IPS-15b (cell line): ENCODE results near the gene HS3ST5.
"Not testable (repeated sequence)": the region's sequence is repeated elsewhere in the genome, so short reads cannot be mapped to it uniquely, and the experiment has no call there.

Source experiments
- H3K27me3 ChIP-seq: one replicate; pipeline ENCODE4 v1.6.1; 2013; ENCODE audit warnings: low read length; ENCODE audit not compliant: control insufficient read depth, insufficient read depth
- H3K36me3 ChIP-seq: one replicate; pipeline ENCODE4 v1.6.1; 2013; ENCODE audit warnings: low read length; ENCODE audit not compliant: control insufficient read depth, insufficient read depth
- H3K4me1 ChIP-seq: one replicate; pipeline ENCODE4 v1.6.1; 2013; ENCODE audit warnings: mild to moderate bottlenecking, low read length; ENCODE audit not compliant: control insufficient read depth, insufficient read depth
- H3K4me3 ChIP-seq: one replicate; pipeline ENCODE4 v1.5.1; 2013; ENCODE audit warnings: low read depth, low read length
- H3K9ac ChIP-seq: one replicate; pipeline ENCODE4 v1.6.1; 2013; ENCODE audit warnings: low read depth, mild to moderate bottlenecking, low read length
- H3K9me3 ChIP-seq: one replicate; pipeline ENCODE4 v1.6.1; 2013; ENCODE audit warnings: mild to moderate bottlenecking, low read length; ENCODE audit not compliant: control insufficient read depth, insufficient read depth

Gene HS3ST5

GRCh38 chr6:114049367-114049966 is 293.4 kb downstream of the HS3ST5 start:
- Histone ChIP-seq H3K27me3 (no peaks in the 10 kb centered on the region), H3K36me3 (no peaks in the 10 kb centered on the region), H3K4me3 (no peak overlapping the region), H3K4me1 (no peaks in the 10 kb centered on the region), H3K9ac (no peak overlapping the region), H3K9me3 (no peaks in the 10 kb centered on the region)

DNA sequence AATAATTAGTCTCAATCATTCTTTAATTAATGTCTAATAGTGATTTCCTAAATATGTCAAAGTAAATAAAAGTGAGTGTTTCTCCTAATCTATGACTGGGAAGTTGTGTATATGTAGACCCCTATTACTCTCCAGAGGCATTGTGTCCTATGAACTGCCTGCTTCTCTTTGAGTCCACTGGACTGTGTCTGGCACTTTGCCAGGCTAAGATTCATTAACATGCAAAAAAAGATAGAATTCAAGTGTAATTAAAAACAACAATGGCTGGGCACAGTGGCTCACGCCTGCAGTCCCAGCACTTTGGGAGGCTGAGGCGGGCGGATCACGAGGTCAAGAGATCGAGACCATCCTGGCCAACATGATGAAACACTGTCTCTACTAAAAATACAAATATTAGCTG is 298.3 kb downstream of the HS3ST5 start:
- not testable (repeated sequence) for H3K27me3 ChIP-seq, H3K9ac ChIP-seq, H3K36me3 ChIP-seq, H3K4me3 ChIP-seq, H3K4me1 ChIP-seq, H3K9me3 ChIP-seq

DNA sequence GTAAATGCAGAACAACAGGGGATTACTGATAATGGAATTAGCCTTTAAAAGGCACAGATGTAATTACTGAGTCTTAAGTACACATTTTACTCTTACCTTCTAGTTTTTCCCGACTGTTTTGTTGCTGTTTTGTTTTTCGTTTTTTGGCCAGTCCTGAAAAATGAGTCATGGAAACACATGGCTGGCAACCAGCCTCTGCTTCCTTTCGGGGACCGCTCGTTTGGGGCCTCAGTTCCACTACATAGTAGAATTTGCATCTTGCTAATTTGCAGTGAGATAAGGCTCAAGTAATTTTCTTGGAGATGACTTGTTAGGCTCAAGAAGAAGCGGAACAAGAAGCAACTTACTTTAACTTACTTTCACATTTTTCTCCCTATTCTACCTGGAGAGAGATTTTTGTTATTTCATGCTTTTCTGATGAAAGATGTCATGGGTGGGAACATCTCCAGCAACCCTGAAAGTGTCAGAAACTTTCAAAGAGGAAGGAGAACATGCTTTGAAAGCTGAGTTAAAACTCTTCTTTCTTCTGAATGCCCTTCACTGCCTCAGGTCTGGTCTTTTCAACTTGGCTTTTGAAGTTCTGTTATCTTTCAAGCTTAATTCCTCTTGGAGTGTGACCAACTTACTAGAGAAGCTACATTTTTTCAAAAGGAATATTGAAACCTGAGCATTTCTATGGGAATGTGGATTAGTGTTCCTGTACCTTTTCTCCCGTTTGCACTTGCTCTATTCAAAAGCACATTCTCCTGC is 300.4 kb downstream of the HS3ST5 start:
- Histone ChIP-seq H3K27me3 (no peaks in the 10 kb centered on the region), H3K36me3 (no peaks in the 10 kb centered on the region), H3K4me3 (no peak overlapping the region), H3K9ac (no peak overlapping the region), H3K4me1 (peaks cover 6% of the 10 kb centered on the region), H3K9me3 (no peaks in the 10 kb centered on the region)

- Histone ChIP-seq H3K9me3 (no peaks in the 10 kb centered on the region), H3K9ac (no peak overlapping the region), H3K4me1 (peaks cover 6% of the 10 kb centered on the region), H3K27me3 (no peaks in the 10 kb centered on the region), H3K36me3 (no peaks in the 10 kb centered on the region), H3K4me3 (no peak overlapping the region)
These were observed 302.0 kb downstream of the HS3ST5 start for GRCh38 chr6:114040871-114041270.

DNA sequence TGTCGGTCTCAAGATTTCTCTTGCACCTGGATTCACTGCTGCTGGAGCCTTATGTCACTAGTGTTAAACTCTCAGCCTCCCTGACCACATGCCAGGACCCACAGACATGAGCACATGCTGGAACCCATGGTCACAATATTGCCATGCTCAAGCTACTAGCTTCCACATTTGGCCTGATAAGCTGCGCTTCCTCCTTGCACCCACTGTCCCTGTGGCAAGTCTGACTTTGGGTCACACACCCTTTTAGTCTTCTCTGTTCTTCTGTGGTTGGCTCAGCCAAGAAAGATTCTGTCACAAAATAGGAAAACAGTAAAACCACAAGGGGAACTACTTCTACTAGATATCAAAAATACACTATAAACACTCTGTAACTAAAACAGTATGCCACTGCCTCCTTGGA is 303.0 kb downstream of the HS3ST5 start:
- H3K4me1 ChIP-seq, result peaks cover 6% of the 10 kb centered on the region
- H3K36me3 ChIP-seq, result no peaks in the 10 kb centered on the region
- H3K9me3 ChIP-seq, result no peaks in the 10 kb centered on the region
- no peak overlapping the region for H3K4me3 ChIP-seq
- H3K27me3 ChIP-seq, result no peaks in the 10 kb centered on the region
- H3K9ac ChIP-seq, result no peak overlapping the region

DNA sequence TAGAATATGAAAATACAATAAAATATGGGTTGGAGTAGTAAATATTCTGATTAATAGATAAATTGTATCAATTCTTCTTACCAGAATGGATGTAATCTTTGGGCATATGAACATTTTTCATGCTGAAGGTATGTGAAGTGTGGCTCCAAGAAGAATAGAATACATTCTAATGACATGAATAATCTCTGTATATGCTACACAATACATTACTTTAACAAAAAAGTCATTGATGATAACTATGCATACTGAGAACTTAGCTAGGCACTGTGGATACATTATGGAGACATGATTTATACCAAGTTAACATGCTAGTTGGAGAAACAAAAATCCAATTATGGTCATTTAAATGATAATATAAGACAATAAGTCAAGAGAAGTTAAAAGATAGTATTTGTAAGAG is 309.2 kb downstream of the HS3ST5 start:
- Histone ChIP-seq H3K27me3 (no peaks in the 10 kb centered on the region), H3K9me3 (no peaks in the 10 kb centered on the region), H3K36me3 (no peaks in the 10 kb centered on the region), H3K4me3 (no peak overlapping the region), H3K4me1 (no peaks in the 10 kb centered on the region), H3K9ac (no peak overlapping the region)

DNA sequence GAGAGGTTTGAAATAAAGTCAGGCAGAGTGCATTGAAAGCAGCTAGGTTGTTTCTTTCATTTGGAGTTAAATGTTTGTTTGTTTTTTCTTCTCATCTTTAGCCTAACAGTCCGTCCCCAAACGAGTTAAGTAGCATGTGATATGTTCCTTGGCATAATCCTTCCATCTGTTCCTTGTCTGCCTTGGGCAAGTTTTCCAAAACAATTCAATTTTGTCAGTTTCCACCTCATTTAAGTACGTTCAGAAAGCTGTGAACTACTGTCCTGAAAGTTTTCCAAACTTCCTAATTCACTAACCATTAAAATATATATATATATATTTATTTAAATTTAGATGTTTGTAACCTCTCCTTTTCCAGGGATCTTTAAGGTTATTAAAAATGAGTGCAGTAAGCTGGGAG is 310.1 kb downstream of the HS3ST5 start:
- no peaks in the 10 kb centered on the region for H3K36me3 ChIP-seq
- no peaks in the 10 kb centered on the region for H3K9me3 ChIP-seq
- H3K4me1 ChIP-seq, result no peaks in the 10 kb centered on the region
- no peak overlapping the region for H3K9ac ChIP-seq
- H3K4me3 ChIP-seq, result no peak overlapping the region
- H3K27me3 ChIP-seq, result no peaks in the 10 kb centered on the region

DNA sequence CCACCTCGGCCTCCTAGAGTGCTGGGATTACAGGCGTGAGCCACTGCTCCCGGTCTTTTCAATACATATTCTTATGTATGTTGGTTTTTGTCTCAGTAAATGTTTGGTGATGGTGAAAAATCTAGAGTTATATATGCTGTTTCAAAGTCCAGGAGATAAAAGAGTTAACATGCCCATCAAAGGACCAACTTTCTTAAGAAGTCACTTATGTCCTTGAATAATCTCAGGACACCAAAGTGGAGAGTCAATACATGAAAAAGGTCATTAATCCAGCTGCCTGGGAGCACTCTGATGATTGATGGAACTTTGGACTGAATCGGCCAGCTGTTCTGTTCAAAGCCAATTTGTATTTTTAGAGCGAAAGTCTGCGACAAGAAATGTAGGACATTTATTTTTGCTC is 312.1 kb downstream of the HS3ST5 start:
- H3K4me3 ChIP-seq, result no peak overlapping the region
- no peaks in the 10 kb centered on the region for H3K4me1 ChIP-seq
- H3K9ac ChIP-seq, result no peak overlapping the region
- no peaks in the 10 kb centered on the region for H3K9me3 ChIP-seq
- H3K36me3 ChIP-seq, result no peaks in the 10 kb centered on the region
- H3K27me3 ChIP-seq, result no peaks in the 10 kb centered on the region

GRCh38 chr6:114024746-114025145 is 318.1 kb downstream of the HS3ST5 start:
- Histone ChIP-seq H3K4me1 (no peaks in the 10 kb centered on the region), H3K27me3 (no peaks in the 10 kb centered on the region), H3K9ac (no peak overlapping the region), H3K9me3 (no peaks in the 10 kb centered on the region), H3K36me3 (no peaks in the 10 kb centered on the region), H3K4me3 (no peak overlapping the region)

GRCh38 chr6:114020196-114020595 is 322.6 kb downstream of the HS3ST5 start:
- Histone ChIP-seq H3K9ac (no peak overlapping the region), H3K9me3 (no peaks in the 10 kb centered on the region), H3K27me3 (no peaks in the 10 kb centered on the region), H3K4me1 (no peaks in the 10 kb centered on the region), H3K4me3 (no peak overlapping the region), H3K36me3 (no peaks in the 10 kb centered on the region)

- not testable (repeated sequence) for H3K4me3 ChIP-seq
These were observed 325.7 kb downstream of the HS3ST5 start for GRCh38 chr6:114017146-114017545.

GRCh38 chr6:114014106-114014505 is 328.7 kb downstream of the HS3ST5 start:
- H3K36me3 ChIP-seq, H3K27me3 ChIP-seq, H3K9ac ChIP-seq, H3K9me3 ChIP-seq, H3K4me3 ChIP-seq: not testable (repeated sequence)
- H3K4me1 ChIP-seq, result peaks cover 21% of the 10 kb centered on the region

More at GRCh38 chr6:114017146-114017545, 325.7 kb downstream of the HS3ST5 start:
- not testable (repeated sequence) for H3K9me3 ChIP-seq, H3K4me1 ChIP-seq, H3K36me3 ChIP-seq, H3K9ac ChIP-seq, H3K27me3 ChIP-seq
